ENCODE results near the gene UNC119B. TPM values are rescaled to one million over a fixed set of nuclear protein-coding genes. Genes with fewer than 3 reads are reported as not detected.

Gene UNC119B
- total RNA-seq, 1 donor from 2014 or later, result 11.5 TPM

DNA sequence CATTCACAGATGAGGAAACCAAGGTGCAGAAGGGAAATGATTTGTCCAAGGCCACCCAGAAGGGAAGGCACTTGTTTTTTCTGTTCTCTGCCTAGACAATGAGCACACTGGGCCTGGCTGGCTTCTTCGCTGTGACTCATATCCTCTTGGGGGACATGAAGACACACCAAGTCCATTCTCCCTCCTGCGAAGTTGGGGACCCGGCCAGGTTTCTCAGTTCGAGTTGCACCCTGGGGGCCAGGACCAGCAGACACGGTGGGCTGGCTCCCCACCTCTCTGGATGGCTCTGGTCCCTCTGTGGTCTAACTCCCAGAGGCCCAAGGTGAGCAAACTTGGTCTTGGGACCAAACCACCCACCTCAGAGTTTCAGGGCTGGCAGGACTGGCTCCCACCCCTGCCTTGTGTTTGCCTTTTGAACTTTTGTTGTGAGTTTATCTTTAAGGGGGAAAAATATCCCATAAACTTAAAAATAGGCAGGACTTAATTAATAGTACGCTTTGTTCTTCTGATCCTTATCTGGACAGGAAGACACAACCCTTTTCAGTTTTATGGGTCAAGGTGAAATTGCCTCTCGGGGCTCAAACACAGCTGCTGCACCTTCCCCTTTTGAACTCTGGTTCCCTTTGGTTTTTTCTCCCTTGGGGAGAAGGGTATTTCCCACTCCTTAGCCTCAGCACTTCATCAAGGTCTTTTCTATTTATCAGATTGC lies 32.3 kb upstream of the UNC119B start:
- Histone ChIP-seq H3K4me1 (peaks cover 21% of the 10 kb centered on the region), H3K4me3 (no peak overlapping the region), H3K36me3 (no peaks in the 10 kb centered on the region), H3K27ac (replicated peaks) (peak overlapping the region; percentile 90), H3K9me3 (replicated peaks) (no peaks in the 10 kb centered on the region), H3K27me3 (ENCODE audit: low read depth) (peaks cover 6% of the 10 kb centered on the region)
- TF ChIP-seq, protein P1, sequence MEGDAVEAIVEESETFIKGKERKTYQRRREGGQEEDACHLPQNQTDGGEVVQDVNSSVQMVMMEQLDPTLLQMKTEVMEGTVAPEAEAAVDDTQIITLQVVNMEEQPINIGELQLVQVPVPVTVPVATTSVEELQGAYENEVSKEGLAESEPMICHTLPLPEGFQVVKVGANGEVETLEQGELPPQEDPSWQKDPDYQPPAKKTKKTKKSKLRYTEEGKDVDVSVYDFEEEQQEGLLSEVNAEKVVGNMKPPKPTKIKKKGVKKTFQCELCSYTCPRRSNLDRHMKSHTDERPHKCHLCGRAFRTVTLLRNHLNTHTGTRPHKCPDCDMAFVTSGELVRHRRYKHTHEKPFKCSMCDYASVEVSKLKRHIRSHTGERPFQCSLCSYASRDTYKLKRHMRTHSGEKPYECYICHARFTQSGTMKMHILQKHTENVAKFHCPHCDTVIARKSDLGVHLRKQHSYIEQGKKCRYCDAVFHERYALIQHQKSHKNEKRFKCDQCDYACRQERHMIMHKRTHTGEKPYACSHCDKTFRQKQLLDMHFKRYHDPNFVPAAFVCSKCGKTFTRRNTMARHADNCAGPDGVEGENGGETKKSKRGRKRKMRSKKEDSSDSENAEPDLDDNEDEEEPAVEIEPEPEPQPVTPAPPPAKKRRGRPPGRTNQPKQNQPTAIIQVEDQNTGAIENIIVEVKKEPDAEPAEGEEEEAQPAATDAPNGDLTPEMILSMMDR (IDR thresholded peaks at IDR 0.05; ENCODE audit: borderline replicate concordance), result no peak
- intact Hi-C loops (cut with micrococcal nuclease), result no loop called here
- peak; percentile 47 for DNase-seq

DNA sequence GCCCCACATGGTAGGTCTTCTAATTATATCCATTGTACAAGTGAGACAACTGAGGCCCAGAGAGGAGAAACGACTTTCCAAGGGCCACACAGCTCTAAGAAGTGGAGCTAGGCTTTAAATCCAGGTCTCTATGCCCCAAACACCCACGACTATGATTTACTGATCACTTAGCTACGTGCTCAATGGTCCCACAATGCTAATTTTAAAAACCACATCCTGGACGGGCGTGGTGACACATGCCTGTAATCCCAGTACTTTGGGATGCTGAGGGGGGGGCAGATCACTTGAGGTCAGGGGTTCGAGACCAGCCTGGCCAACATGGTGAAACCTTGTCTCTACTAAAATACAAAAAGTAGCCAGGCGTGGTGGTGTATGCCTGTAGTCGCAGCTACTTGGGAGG lies 31.7 kb upstream of the UNC119B start:
- intact Hi-C loops (cut with micrococcal nuclease), result no loop called here
- H3K9me3 ChIP-seq (replicated peaks), result no peaks in the 10 kb centered on the region
- no peaks in the 10 kb centered on the region for H3K36me3 ChIP-seq
- TF ChIP-seq, protein P1 (IDR thresholded peaks at IDR 0.05; ENCODE audit: borderline replicate concordance), result no peak
- H3K27ac ChIP-seq (replicated peaks), result peak overlapping the region; percentile 90
- DNase-seq, result no peak
- H3K27me3 ChIP-seq (ENCODE audit: low read depth), result peaks cover 6% of the 10 kb centered on the region
- no peak overlapping the region for H3K4me3 ChIP-seq
- peaks cover 21% of the 10 kb centered on the region for H3K4me1 ChIP-seq

DNA sequence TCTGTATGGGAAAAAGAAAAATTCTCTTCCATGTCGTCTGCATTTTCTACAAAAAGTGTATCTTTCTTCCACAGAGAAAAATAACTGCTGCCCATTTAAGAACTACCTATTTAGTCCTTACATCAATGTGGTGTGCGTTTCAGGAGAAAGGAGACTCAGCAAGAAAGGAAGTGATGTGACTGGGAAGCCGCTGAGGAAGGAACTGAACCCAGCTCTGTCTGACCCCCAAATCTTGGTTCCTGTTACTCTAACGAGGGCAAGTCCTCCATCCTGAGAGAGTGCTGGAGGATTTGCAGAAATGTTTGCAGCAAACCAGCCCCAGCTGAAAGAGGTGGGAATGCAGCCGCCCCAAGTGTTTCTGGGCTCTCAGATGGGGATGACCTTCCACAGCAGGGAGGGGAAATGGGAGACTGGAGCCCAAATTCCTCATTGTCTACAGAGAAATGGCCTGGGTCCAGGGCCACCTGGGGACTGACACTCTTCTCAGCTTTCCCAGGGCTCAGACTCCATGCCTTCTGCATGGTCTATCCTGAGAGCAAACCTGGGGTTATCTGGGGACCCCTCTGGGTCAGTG lies 30.0 kb upstream of the UNC119B start:
- H3K36me3 ChIP-seq, result no peaks in the 10 kb centered on the region
- peaks cover 23% of the 10 kb centered on the region for H3K4me1 ChIP-seq
- H3K27ac ChIP-seq (replicated peaks), result peak overlapping the region; percentile 30
- intact Hi-C loops (cut with micrococcal nuclease), result no loop called here
- H3K9me3 ChIP-seq (replicated peaks), result no peaks in the 10 kb centered on the region
- no peak for DNase-seq
- H3K4me3 ChIP-seq, result no peak overlapping the region
- TF ChIP-seq, protein P1 (IDR thresholded peaks at IDR 0.05; ENCODE audit: borderline replicate concordance), result no peak
- H3K27me3 ChIP-seq (ENCODE audit: low read depth), result no peaks in the 10 kb centered on the region

DNA sequence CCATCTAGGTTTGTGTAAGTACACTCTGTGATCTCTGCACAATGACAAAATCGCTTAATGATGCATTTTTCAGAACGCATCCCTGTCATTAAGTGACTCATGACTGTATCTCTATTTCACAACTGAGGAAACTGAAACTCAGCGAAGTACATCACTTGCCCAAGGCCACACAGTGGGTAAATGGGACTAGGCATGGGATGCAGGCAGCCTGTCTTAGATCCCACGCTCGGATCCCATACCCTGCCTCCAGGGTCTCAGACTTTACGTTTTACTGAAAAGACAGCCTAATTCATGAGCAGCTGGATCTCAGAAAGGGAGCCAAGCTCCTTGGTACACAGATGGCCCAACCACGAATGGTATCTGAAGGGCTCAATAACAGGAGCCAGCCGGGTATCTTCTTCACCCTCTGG lies 25.7 kb upstream of the UNC119B start:
- H3K27me3 ChIP-seq (ENCODE audit: low read depth), result no peaks in the 10 kb centered on the region
- H3K4me1 ChIP-seq, result peaks cover 50% of the 10 kb centered on the region
- H3K27ac ChIP-seq (replicated peaks), result no peak overlapping the region
- DNase-seq, result no peak
- TF ChIP-seq, protein P1 (IDR thresholded peaks at IDR 0.05; ENCODE audit: borderline replicate concordance), result no peak
- intact Hi-C loops (cut with micrococcal nuclease), result no loop called here
- H3K36me3 ChIP-seq, result no peaks in the 10 kb centered on the region
- H3K4me3 ChIP-seq, result no peak overlapping the region
- H3K9me3 ChIP-seq (replicated peaks), result no peaks in the 10 kb centered on the region

DNA sequence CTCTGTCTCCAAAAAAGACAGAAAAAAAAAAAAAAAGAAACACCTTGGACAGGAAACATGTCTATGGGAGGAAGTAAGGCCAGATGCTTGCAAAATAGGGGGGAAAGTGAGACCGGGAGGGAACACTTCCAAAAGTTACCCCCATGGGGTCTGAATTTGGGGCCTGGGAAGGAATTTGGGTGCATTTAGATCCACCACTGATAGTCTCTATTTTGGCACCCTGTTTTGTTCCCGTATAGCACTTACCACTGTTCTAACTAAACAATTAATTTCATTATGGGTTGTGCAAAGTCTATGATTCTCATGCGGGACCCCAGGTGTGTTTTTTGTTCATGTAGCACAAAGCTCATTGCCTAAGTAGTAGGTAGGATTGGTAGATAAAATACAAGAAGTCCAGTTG lies 24.7 kb upstream of the UNC119B start:
- peak overlapping the region; percentile 98 for H3K27ac ChIP-seq (replicated peaks)
- no peaks in the 10 kb centered on the region for H3K27me3 ChIP-seq (ENCODE audit: low read depth)
- no peak for DNase-seq
- intact Hi-C loops (cut with micrococcal nuclease), result no loop called here
- peaks cover 52% of the 10 kb centered on the region for H3K4me1 ChIP-seq
- TF ChIP-seq, protein P1 (IDR thresholded peaks at IDR 0.05; ENCODE audit: borderline replicate concordance), result no peak
- H3K36me3 ChIP-seq, result no peaks in the 10 kb centered on the region
- H3K4me3 ChIP-seq, result peak overlapping the region; percentile 97
- H3K9me3 ChIP-seq (replicated peaks), result no peaks in the 10 kb centered on the region
